Esophagus (tissue), 2 donors: ENCODE measurements around the gene RNF227. TPM values are rescaled to one million over a fixed set of nuclear protein-coding genes. Genes with fewer than 3 reads are reported as not detected.
A peak's percentile ranks its signal among the peaks of the same experiment; 100 is the strongest.

ENCODE experiments used
- H3K27ac ChIP-seq, 2 donors: one replicate each; pipeline ENCODE4 v1.5.1; 2013; ENCODE audit warnings: low read depth in 2 of 2, mild to moderate bottlenecking in 2 of 2, inconsistent platforms in 1 of 2, low read length in 1 of 2, moderate library complexity in 1 of 2
- H3K27me3 ChIP-seq, 2 donors: one replicate each; pipeline ENCODE4 v1.6.1; 2013; ENCODE audit warnings: low read length in 2 of 2, control low read depth in 1 of 2, mild to moderate bottlenecking in 1 of 2; ENCODE audit not compliant: insufficient read depth in 2 of 2, control insufficient read depth in 1 of 2
- H3K36me3 ChIP-seq, 2 donors: one replicate each; pipeline ENCODE4 v1.6.1; 2013; ENCODE audit warnings: low read length in 1 of 2; ENCODE audit not compliant: control insufficient read depth in 2 of 2, insufficient read depth in 2 of 2
- H3K4me1 ChIP-seq, 2 donors: one replicate each; pipeline ENCODE4 v1.6.1; 2013; ENCODE audit warnings: low read length in 1 of 2; ENCODE audit not compliant: control insufficient read depth in 2 of 2, insufficient read depth in 2 of 2
- H3K4me3 ChIP-seq, 2 donors: one replicate each; pipeline ENCODE4 v1.5.1; 2013; ENCODE audit warnings: low read length in 2 of 2, mild to moderate bottlenecking in 2 of 2, low read depth in 1 of 2, moderate library complexity in 1 of 2
- H3K9me3 ChIP-seq, 2 donors: one replicate each; pipeline ENCODE4 v1.6.1; 2013; ENCODE audit warnings: mild to moderate bottlenecking in 2 of 2, low read depth in 1 of 2, low read length in 1 of 2, moderate library complexity in 1 of 2; ENCODE audit not compliant: control insufficient read depth in 2 of 2, insufficient read depth in 1 of 2
- WGBS, 2 donors: extraction: QIAGEN DNeasy Blood & Tissue Kit; methylation state at CpG; one replicate each; pipeline ENCODE4 v1.1.7; 2013; 5-methylcytosine and 5-hydroxymethylcytosine counted together
- polyA plus RNA-seq, 2 donors: library from polyadenylated mRNA; stranded (reverse); fragments of 200-250 nt; gene quantifications; one replicate each; pipeline ENCODE4 v1.2.3, GENCODE V29; 2013
- donor health status: healthy with polysubstance abuse.
- donor health status: Bipolar disorder and iron deficiency.

The RNF227 gene
- polyA plus RNA-seq, 2 donors = 3.5 to 4.3 TPM

DNA sequence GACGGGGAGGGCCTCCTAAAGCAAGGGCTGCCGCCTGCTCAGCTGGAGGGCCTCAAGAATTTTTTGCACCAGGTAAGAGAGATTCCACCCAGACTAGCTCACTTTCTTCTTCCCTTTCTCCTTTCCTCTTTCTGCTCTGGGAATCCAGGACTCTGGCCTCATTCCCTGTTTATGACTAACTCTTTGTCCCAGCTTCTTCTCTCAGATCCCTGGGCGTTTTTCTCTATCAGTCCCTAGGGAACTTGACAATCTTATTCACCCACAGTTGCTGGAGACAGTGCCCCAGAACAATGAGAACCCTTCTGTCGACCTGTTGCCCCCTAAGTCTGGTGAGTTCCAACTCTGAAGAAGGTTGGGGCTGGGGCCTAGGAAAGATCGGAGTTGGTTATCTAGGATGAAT lies 31.6 kb upstream of the RNF227 start:
- Histone ChIP-seq H3K36me3 (peaks cover 29 to 44% of the 10 kb centered on the region in 2 donors), H3K9me3 (no peaks in the 10 kb centered on the region), H3K27ac (no peak overlapping the region), H3K4me3 (no peak overlapping the region), H3K27me3 (no peaks in the 10 kb centered on the region), H3K4me1 (no peaks in the 10 kb centered on the region)
- 88 to 89% methylated on average over 5 of the region's 5 CpGs for WGBS, 2 donors

DNA sequence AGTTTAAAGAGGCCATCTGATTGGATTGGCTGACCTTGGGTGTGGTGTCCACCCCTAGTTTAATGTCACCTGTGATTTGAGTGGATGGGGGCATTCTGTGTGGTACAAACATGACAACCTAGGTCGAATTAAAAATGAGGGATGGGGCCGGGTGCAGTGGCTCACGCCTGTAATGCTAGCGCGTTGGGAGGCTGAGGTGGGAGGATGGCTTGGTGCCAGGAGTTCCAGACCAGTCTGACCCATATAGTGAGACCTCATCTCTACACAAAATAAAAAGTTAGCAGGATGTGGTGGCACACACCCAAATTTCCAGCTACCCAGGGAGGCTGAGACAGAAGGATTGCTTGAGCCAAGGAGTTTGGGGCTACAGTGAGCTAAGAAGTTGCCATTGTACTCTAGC lies 30.4 kb upstream of the RNF227 start:
- peaks cover 29 to 47% of the 10 kb centered on the region in 2 donors for H3K36me3 ChIP-seq

DNA sequence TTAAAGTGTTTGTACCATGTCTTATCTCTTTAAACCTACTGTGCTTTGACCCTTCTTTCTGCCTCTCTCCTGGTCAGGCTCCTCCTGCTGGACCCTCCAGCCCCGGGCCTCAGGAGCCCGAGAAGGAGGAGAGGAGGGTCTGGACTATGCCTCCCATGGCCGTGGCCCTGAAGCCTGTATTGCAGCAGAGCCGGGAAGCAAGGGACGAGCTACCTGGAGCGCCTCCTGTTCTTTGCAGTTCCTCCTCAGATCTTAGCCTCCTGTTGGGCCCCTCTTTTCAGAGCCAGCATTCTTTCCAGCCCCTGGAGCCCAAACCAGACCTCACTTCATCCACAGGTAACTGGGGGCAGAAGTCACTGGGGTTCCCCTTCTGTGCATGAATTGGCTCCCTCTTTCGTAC lies 29.6 kb upstream of the RNF227 start:
- Histone ChIP-seq H3K27me3 (no peaks in the 10 kb centered on the region), H3K4me1 (no peaks in the 10 kb centered on the region), H3K9me3 (no peaks in the 10 kb centered on the region), H3K4me3 (no peak overlapping the region), H3K27ac (no peak overlapping the region), H3K36me3 (peaks cover 29 to 50% of the 10 kb centered on the region in 2 donors)
- WGBS, 2 donors = 93 to 95% methylated on average over 7 of the region's 7 CpGs

More for the DNA sequence above, 30.4 kb upstream of the RNF227 start:
- H3K4me1 ChIP-seq = no peaks in the 10 kb centered on the region
- no peaks in the 10 kb centered on the region for H3K27me3 ChIP-seq
- no peak overlapping the region for H3K4me3 ChIP-seq
- no peak overlapping the region for H3K27ac ChIP-seq
- H3K9me3 ChIP-seq = no peaks in the 10 kb centered on the region
- 83 to 90% methylated on average over 5 of the region's 5 CpGs for WGBS, 2 donors

DNA sequence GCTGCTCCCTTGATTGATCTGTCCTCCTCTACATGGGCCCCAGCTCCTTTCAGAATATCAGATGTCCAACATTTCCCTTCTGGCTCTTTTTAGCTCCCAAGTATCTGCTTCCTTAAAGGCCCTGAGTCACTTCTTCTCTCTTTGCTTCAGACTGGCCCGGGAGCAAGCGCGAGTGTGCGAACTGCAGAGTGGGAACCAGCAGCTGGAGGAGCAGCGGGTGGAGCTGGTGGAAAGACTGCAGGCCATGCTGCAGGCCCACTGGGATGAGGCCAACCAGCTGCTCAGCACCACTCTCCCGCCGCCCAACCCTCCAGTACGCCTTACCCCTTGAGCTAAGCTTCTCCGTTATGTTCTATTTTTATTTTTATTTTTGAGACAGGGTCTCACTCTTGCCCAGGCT lies 28.2 kb upstream of the RNF227 start:
- Histone ChIP-seq H3K27ac (no peak overlapping the region), H3K4me3 (no peak overlapping the region), H3K9me3 (no peaks in the 10 kb centered on the region), H3K4me1 (no peaks in the 10 kb centered on the region), H3K27me3 (no peaks in the 10 kb centered on the region), H3K36me3 (peaks cover 29 to 55% of the 10 kb centered on the region in 2 donors)
- 92 to 95% methylated on average over 9 of the region's 9 CpGs for WGBS, 2 donors

GRCh38 chr17:7943291-7943690 lies 27.2 kb upstream of the RNF227 start:
- WGBS, 2 donors = 90 to 94% methylated on average over 13 of the region's 13 CpGs
- H3K27ac ChIP-seq = no peak overlapping the region
- no peaks in the 10 kb centered on the region for H3K9me3 ChIP-seq
- H3K36me3 ChIP-seq = peaks cover 26 to 51% of the 10 kb centered on the region in 2 donors
- no peaks in the 10 kb centered on the region for H3K4me1 ChIP-seq
- no peaks in the 10 kb centered on the region for H3K27me3 ChIP-seq
- no peak overlapping the region for H3K4me3 ChIP-seq

DNA sequence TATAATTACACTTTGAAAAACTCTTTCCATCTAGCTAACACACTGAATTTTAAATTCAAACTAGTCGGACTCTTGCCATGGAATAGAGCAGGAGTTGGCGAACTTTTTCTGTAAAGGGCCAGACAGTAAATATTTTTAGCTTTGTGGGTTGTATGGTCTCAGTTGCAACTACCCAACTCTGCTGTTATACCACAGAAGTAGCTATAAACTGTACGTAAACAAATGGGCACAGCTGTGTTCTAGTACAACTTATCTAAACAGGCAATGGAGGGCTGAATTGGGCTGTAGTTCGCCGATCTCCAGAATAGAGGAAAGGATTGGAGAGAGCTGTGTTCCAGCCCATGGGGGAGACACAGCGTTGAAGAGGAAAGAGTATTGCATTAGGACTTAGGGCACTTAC lies 24.7 kb upstream of the RNF227 start:
- Histone ChIP-seq H3K27me3 (no peaks in the 10 kb centered on the region), H3K4me3 (no peak overlapping the region), H3K27ac (no peak overlapping the region), H3K36me3 (peaks cover 17 to 44% of the 10 kb centered on the region in 2 donors), H3K9me3 (no peaks in the 10 kb centered on the region), H3K4me1 (no peaks in the 10 kb centered on the region)
- 93 to 96% methylated on average over 6 of the region's 6 CpGs for WGBS, 2 donors

- 94% methylated on average over 4 of the region's 4 CpGs for WGBS, 2 donors
- no peaks in the 10 kb centered on the region for H3K4me1 ChIP-seq
- H3K27me3 ChIP-seq = no peaks in the 10 kb centered on the region
- no peak overlapping the region for H3K4me3 ChIP-seq
- no peak overlapping the region for H3K27ac ChIP-seq
- H3K36me3 ChIP-seq = peaks cover 14 to 42% of the 10 kb centered on the region in 2 donors
- no peaks in the 10 kb centered on the region for H3K9me3 ChIP-seq
These were observed 23.9 kb upstream of the RNF227 start for GRCh38 chr17:7940034-7940433.

DNA sequence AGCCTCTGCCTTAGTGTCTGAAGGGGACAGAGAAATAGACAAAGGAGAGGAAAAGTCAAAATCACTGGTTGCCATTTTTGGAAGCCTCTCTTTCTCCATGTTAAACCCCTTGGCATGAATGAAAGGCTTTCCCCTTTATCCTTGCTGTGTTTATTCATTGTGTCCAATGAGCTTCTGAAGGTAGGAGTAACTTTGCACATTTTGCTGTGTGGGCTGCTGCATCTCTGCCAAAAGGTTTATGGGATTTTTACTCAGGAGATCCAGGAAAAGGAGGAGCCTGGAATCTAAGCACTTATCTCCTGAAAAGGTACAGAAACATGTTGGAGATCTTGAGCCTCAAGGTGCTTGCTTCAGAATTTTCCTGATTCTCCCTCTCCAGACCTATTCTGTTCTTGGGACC lies 19.8 kb upstream of the RNF227 start:
- Histone ChIP-seq H3K27me3 (no peaks in the 10 kb centered on the region), H3K9me3 (no peaks in the 10 kb centered on the region), H3K36me3 (peaks cover 0 to 21% of the 10 kb centered on the region in 2 donors)

DNA sequence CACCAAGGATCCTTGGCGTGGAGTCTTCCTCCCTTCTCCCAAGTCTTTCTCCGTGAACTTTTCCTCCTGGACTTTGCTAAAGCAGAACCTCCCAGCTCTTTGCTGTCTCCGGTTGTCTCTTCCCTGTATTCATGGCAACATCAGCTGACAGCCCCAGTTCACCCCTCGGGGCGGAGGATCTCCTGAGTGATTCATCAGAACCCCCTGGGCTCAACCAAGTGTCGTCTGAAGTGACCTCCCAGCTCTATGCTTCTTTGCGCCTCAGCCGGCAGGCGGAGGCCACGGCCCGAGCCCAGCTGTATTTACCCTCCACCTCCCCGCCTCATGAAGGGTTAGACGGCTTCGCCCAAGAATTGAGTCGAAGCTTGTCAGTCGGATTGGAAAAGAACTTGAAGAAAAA lies 16.9 kb upstream of the RNF227 start:
- WGBS, 2 donors = 5 to 7% methylated on average over 16 of the region's 16 CpGs
- Histone ChIP-seq H3K4me1 (peaks cover 0 to 2% of the 10 kb centered on the region in 2 donors), H3K36me3 (peaks cover 0 to 9% of the 10 kb centered on the region in 2 donors), H3K4me3 (peak overlapping the region; percentile 72 to 80), H3K27ac (peak overlapping the region in 1 of 2 donors; percentile 33), H3K27me3 (no peaks in the 10 kb centered on the region), H3K9me3 (no peaks in the 10 kb centered on the region)

More for the DNA sequence above, 19.8 kb upstream of the RNF227 start:
- H3K4me1 ChIP-seq = peaks cover 0 to 2% of the 10 kb centered on the region in 2 donors
- H3K27ac ChIP-seq = no peak overlapping the region
- H3K4me3 ChIP-seq = no peak overlapping the region

GRCh38 chr17:7932483-7932891 lies 16.4 kb upstream of the RNF227 start:
- peaks cover 0 to 9% of the 10 kb centered on the region in 2 donors for H3K36me3 ChIP-seq
- H3K4me1 ChIP-seq = peaks cover 0 to 2% of the 10 kb centered on the region in 2 donors
- peak overlapping the region; percentile 72 to 80 for H3K4me3 ChIP-seq
- 0% methylated on average over 17 of the region's 17 CpGs for WGBS, 2 donors
- H3K27me3 ChIP-seq = no peaks in the 10 kb centered on the region
- no peaks in the 10 kb centered on the region for H3K9me3 ChIP-seq
- H3K27ac ChIP-seq = peak overlapping the region; percentile 59 to 84
